ENCODE data around the gene AFAP1. TPM values are rescaled to one million over a fixed set of nuclear protein-coding genes. Genes with fewer than 3 reads are reported as not detected.

Gene AFAP1
- total and polyA plus RNA-seq, 8 donors, result 23.6 to 31.4 (median 27.4) TPM

- ATAC-seq, result no peak
- intact Hi-C loops (cut with DNase I), result no loop called here
Observed at GRCh38 chr4:7815981-7816380, 123.7 kb downstream of the AFAP1 start.

GRCh38 chr4:7815562-7815961 lies 124.1 kb downstream of the AFAP1 start:
- DNase-seq (no peak), ATAC-seq (no peak)
- no peak for TF ChIP-seq CTCF (IDR thresholded peaks at IDR 0.05)
- intact Hi-C loops (cut with DNase I), result no loop called here
- H3K27me3 ChIP-seq, result no peaks in the 10 kb centered on the region
- H3K27ac ChIP-seq, result no peak overlapping the region
- H3K4me1 ChIP-seq, result peaks cover 0 to 5% of the 10 kb centered on the region in 2 donors
- H3K4me3 ChIP-seq, result no peak overlapping the region
- no peaks in the 10 kb centered on the region for H3K9me3 ChIP-seq
- H3K36me3 ChIP-seq, result peaks cover 0 to 34% of the 10 kb centered on the region in 2 donors

More at GRCh38 chr4:7815981-7816380, 123.7 kb downstream of the AFAP1 start:
- H3K9me3 ChIP-seq, result no peaks in the 10 kb centered on the region
- TF ChIP-seq CTCF (IDR thresholded peaks at IDR 0.05), result no peak
- H3K4me1 ChIP-seq, result peaks cover 0 to 5% of the 10 kb centered on the region in 2 donors
- H3K36me3 ChIP-seq, result peaks cover 0 to 34% of the 10 kb centered on the region in 2 donors
- H3K27me3 ChIP-seq, result no peaks in the 10 kb centered on the region
- H3K4me3 ChIP-seq, result no peak overlapping the region
- H3K27ac ChIP-seq, result no peak overlapping the region
- DNase-seq, result no peak

- H3K9me3 ChIP-seq, result no peaks in the 10 kb centered on the region
- H3K36me3 ChIP-seq, result peaks cover 0 to 34% of the 10 kb centered on the region in 2 donors
- no peaks in the 10 kb centered on the region for H3K27me3 ChIP-seq
- H3K4me1 ChIP-seq, result peaks cover 0 to 5% of the 10 kb centered on the region in 2 donors
- intact Hi-C loops (cut with DNase I), result no loop called here
- no peak for TF ChIP-seq CTCF (IDR thresholded peaks at IDR 0.05)
- H3K4me3 ChIP-seq, result no peak overlapping the region
- H3K27ac ChIP-seq, result no peak overlapping the region
- ATAC-seq (no peak), DNase-seq (no peak)
Observed at GRCh38 chr4:7814451-7814850, 125.2 kb downstream of the AFAP1 start.

GRCh38 chr4:7813674-7814073 lies 126.0 kb downstream of the AFAP1 start:
- Histone ChIP-seq H3K9me3 (no peaks in the 10 kb centered on the region), H3K27ac (peak overlapping the region in 1 of 2 donors; percentile 23), H3K4me1 (peaks cover 0 to 5% of the 10 kb centered on the region in 2 donors), H3K4me3 (no peak overlapping the region), H3K36me3 (peaks cover 0 to 32% of the 10 kb centered on the region in 2 donors), H3K27me3 (no peaks in the 10 kb centered on the region)
- peak; percentile 70 for ATAC-seq
- intact Hi-C loops (cut with DNase I), result no loop called here
- no peak for TF ChIP-seq CTCF (IDR thresholded peaks at IDR 0.05)
- DNase-seq, result no peak

GRCh38 chr4:7812921-7813320 lies 126.7 kb downstream of the AFAP1 start:
- DNase-seq (no peak), ATAC-seq (no peak)
- TF ChIP-seq CTCF (IDR thresholded peaks at IDR 0.05), result no peak
- intact Hi-C loops (cut with DNase I), result no loop called here
- Histone ChIP-seq H3K36me3 (peaks cover 0 to 25% of the 10 kb centered on the region in 2 donors), H3K27ac (peak overlapping the region in 1 of 2 donors; percentile 71), H3K9me3 (no peaks in the 10 kb centered on the region), H3K27me3 (no peaks in the 10 kb centered on the region), H3K4me1 (peaks cover under 1 to 5% of the 10 kb centered on the region in 2 donors), H3K4me3 (no peak overlapping the region)

Measured in left lung (tissue), 10 donors.